Measurements from ENCODE around the gene ELN.
"Not testable (repeated sequence)": the region's sequence is repeated elsewhere in the genome, so short reads cannot be mapped to it uniquely, and the experiment has no call there.

The ELN gene

DNA sequence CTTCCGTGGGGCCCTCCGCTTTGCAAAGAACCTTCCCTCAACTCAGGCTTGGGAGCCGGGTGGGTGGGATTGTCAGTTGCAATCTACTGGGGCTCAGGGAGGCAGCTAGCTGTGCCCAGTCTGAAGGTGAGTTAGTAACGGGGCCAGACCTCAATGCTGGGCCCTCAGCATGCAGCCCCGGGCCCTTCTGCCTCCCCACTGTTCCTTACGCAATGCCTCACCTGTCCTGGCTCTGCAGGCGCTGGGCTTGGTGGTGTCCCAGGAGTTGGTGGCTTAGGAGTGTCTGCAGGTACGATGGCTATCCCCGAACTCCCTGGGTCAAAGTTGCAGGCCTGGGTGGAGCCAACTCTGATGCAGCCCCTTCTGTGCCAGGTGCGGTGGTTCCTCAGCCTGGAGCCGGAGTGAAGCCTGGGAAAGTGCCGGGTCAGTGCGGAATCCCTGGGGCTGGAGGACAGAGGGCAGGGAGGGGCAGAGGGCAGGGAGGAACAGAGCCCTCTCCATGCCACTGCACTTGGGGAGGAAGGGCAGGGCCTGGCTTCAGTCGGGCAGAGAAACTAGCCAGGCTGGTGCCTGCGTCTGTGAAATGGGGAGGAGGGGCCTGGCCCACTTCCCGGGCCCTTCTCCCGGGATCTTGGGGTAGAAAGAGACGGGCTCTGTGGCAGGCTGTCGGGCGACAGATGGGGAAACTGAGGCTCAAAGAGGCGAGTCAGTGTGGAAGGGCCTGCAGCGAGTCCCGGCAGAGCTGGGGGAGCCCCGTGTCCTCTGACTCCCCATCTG, 15.0 kb downstream of the ELN start:
- no peak for DNase-seq (ENCODE audit: low spot score)

DNA sequence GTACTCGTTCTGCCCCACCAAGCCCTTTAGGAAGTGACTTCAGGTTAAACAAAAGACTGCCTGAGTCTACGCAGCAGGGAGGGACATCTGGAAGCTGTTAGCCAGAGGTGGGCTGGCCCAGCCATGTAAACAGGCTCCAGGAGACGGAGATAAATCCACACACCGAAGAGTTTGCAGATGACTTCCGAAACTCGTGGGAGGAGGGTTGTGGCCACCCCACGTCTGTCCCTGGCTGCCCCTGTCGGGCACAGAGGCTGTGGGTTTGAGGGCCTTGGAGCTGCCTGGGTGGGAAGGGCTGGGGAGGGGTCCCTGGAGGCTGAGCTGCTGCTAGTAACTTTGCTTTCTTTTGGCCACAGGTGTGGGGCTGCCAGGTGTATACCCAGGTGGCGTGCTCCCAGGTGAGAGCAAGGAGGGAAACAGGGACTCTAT, 15.6 kb downstream of the ELN start:
- no peak for DNase-seq (ENCODE audit: low spot score)

DNA sequence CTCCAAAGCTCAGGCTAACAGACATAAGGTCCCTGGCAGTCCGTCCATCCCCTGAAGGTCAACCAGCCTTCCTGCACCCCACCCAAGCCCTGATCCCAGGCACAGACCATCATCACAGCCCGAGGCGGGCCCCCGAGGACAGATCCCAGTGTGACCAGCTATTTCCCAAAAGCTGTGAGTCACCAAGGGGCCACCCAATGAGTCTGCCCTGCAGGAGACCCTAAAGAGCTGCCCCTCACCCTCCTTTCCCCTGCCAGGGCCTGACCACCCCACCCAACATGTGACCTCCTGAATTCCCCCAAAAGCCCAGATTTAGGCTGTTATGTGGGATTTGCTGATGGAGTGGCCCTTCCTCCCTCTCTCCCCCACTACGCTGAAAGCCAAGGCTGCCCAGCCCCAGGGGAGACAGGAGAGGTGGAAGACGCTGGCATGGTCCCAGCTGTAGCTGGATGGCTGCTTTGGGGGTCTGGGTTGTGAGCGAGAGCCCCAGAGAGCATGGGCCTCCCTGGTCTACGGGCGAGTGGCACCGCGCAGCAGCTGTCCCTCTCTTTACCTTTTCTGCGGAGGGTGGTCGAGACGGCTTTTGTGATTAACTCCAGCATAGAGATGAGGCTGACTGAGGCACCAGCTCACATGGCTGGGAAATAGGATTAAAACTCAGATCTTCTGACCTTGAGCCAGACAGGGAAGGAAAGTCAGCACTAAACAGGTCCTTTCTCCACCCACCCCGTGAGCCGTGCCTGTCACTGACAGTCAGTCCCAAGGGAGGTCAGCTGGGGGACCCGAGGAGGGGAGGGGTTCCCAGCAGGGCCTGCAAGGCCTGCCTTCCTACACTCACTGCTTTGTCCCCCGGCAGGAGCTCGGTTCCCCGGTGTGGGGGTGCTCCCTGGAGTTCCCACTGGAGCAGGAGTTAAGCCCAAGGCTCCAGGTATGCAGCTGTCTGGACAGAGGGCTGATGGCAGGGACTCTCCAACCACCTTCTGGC, 16.7 kb downstream of the ELN start:
- DNase-seq (ENCODE audit: low spot score) = no peak

DNA sequence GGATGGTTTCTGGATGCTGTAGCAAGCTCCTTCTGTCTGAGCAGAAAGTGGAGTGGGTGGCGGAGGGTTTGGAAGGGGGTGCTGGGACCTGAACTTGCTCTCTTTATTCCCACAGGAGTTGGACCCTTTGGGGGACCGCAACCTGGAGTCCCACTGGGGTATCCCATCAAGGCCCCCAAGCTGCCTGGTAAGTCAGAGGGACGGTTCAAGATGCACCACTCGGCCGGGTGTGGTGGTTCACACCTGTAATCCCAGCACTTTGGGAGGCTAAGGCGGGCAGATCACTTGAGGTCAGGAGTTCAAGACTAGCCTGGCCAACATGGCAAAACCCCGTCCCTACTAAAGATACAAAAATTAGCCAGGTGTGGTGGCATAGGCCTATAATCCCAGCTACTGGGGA, 18.6 kb downstream of the ELN start:
- not testable (repeated sequence) for DNase-seq (ENCODE audit: low spot score)

DNA sequence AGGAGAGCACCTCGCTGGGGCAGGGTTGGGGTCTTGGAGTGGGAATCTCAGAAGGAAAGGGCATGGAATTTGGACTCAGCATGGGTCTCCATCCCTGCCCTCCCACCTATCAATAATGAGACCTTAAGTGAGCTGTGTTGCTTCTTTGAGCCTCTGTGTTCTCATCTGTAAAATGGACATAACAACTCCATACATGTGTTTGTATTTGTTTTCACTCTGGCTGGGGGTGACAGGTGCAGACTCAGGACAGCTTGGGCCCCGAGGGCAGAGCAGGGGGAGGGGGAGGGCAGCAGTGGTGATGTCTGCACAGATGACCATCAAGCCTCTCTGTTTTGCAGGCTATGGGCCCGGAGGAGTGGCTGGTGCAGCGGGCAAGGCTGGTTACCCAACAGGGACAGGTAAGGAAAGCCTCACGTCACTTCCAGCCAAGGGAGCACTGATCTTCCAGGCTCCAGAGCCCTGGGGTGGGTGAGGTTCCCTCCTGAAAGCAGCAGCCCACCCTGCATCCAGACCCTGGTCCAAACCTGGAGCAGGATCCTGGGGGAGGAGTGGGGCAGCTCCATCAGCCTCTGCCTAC, 19.9 kb downstream of the ELN start:
- DNase-seq (ENCODE audit: low spot score) = no peak

DNA sequence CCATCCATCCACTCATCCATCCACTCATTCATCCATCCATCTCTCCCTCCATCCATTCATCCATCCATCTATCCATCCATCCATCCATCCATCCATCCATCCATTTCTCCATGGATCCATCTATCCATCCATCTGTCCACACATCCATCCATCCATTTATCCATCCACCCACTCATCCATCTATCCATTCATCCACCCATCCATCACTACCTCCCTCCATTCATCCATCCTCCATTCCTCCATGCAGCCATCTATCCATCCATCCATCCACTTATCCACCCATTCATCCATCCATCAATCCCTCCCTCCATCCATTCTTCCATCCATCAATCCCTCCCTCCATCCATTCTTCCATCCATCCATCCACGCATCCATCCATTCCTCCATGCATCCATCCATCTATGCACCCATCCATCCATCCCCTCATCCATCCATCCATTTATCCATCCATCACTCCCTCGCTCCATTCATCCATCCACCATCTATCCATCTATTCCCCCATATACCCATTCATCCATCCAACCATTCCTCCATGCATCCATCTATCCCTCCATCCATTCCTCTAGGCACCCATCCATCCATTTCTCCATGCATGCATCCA, 21.1 kb downstream of the ELN start:
- no peak for DNase-seq (ENCODE audit: low spot score)

DNA sequence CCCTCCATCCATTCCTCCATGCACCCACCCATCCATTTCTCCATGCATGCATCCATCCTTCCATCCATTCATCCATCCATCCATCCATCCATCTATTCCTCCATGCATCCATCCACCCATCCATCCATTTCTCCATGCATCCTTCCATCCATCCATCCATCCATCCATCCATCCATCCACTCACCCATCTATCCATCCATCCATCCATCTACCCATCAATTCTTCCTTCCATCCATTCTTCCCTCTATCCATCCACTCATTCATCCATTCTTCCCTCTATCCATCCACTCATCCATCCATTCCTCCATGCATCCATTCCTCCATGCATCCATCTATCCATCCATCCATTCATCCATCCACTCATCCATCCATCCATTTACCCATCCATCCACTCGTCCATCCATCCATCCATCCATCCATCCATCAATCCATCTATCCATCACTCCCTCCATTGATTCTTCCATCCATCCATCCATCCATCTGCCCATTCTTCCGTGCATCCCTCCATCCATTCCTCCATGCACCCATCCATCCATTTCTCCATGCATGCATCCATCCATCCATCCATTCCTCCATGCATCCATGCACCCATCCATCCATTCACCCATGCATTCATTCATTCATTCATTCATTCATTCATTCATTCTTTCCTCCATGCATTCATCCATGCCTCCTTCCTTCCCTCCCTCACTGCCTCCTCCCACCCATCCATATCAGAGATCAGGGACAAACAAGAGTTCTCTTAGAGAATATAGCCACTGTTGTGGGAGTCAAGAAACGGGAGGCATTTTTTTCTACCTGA, 22.2 kb downstream of the ELN start:
- DNase-seq (ENCODE audit: low spot score) = no peak

DNA sequence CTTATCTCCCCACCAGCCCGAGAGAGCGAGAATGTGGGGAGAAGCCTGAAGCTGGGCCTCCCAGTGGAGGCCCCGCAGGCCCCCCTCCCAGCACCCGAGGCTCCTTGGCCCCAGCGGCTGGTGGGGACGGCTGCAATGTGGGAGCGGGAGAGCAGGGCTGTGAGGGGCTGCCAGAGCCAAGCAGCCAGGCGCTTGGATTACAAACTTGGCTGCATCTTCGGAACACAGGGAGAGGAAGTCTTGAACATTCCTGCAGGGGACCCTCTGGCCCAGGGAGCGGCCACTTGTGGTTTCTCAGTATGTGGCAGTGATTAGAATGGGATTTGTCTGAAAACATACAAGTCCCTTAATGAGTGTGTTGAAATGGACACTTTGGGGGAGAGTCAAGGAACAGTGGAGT, 23.2 kb downstream of the ELN start:
- no peak for DNase-seq (ENCODE audit: low spot score)

DNA sequence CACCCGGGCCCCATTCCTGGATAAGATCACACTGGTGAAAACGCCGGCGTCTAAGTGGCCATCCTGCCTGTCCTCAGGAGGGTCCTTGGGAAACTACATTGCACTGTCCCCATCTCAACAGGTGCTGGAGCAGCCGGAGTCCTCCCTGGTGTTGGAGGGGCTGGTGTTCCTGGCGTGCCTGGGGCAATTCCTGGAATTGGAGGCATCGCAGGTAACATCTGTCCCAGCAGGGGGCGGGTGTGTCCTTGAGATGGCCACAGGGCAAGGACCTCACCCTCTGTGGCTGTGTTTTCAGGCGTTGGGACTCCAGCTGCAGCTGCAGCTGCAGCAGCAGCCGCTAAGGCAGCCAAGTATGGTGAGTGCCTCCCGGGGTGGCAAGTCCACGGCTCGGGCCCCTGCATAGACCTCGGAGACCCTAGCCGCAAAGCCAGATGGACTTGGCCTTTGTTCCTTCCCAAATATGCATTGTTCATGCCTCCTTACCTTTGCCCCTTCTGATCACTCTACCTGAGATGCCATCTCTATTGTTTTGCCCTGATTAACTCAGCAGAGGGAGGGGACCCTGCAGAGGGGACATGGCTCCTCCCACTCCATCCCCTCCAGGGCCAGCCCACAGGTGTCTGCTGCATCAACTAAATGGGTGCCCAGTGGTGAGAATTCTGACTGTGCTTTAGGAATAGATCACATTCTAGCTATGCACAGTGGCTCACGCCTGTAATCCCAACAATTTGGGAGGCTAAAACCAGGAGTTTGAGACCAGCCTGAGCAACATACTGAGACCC, 23.8 kb downstream of the ELN start:
- DNase-seq (ENCODE audit: low spot score) = no peak

DNA sequence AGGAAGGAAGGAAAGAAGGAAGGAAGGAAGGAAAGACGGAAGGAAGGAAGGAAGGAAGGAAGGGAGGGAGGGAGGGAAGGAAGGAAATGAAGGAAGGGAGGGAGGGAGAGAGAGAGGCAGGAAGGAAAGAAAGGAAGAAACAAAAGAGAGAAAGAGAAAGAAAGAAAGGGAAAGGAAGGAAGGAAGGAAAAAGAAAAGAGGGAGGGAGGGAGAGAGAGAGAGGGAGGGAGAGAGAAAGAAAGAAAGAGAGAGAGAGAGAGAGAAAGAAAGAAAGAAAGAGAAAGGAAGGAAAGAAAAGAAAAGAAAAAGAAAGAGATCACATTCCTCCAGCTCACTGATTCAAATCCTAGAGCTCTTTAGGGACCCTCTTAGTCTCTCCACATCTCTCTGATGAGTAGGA, 24.7 kb downstream of the ELN start:
- no peak for DNase-seq (ENCODE audit: low spot score)

DNA sequence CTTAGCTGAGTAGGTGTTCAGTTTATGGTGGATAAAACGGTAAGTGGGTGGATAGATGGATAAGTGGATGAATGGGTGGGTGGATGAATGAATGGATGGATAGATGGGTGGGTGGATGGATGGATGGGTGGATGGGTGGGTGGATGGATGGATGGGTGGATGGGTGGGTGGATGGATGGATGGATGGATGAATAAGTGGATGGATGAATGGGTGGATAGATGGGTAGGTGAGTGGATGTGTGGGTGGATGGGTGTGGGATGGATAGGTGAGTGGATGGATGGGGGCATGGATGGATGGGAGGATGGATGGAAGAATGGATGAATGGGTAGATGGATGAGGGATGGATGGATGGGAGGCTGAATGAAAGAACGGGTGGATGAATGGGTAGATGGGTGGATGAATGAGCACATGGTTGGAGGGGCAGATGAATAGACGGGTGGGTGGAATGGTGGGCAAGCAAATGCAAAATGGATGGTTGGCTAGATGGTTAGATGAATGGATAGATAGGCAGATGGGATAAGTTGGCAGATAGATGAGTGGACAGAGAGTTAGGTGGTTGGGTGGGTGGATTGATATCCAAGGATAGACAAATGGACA, 25.7 kb downstream of the ELN start:
- DNase-seq (ENCODE audit: low spot score) = no peak

DNA sequence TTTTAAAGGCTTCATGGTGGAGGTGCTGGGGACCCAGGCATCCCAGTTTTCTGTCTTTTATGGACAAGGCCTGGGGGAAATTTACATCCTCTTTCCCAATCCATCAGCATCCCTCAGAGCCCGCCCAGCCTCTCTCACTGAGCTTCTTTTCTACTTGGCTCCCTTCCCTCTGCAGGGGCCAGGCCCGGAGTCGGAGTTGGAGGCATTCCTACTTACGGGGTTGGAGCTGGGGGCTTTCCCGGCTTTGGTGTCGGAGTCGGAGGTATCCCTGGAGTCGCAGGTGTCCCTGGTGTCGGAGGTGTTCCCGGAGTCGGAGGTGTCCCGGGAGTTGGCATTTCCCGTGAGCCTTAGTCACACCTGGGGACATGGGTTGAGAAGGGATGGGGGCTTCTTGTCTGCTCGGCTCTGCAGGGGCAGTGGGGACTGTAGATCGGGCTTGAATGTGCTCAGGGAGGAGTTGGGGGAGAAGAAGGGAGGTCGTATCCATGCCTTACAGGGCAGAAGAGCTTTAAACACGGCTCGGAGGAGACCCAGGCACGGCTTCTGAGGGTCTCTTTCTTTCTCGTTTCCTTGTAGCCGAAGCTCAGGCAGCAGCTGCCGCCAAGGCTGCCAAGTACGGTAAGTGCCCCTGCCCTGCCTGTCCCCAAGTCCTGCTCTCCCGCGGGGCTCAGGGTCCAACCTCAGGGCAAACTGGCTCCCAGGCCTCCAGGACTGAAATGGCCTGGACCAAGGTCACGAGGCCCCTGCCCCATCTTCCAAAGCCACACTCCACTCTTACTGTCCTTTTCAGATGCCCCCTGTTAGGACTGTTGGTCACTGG, 28.3 kb downstream of the ELN start:
- DNase-seq (ENCODE audit: low spot score) = no peak

DNA sequence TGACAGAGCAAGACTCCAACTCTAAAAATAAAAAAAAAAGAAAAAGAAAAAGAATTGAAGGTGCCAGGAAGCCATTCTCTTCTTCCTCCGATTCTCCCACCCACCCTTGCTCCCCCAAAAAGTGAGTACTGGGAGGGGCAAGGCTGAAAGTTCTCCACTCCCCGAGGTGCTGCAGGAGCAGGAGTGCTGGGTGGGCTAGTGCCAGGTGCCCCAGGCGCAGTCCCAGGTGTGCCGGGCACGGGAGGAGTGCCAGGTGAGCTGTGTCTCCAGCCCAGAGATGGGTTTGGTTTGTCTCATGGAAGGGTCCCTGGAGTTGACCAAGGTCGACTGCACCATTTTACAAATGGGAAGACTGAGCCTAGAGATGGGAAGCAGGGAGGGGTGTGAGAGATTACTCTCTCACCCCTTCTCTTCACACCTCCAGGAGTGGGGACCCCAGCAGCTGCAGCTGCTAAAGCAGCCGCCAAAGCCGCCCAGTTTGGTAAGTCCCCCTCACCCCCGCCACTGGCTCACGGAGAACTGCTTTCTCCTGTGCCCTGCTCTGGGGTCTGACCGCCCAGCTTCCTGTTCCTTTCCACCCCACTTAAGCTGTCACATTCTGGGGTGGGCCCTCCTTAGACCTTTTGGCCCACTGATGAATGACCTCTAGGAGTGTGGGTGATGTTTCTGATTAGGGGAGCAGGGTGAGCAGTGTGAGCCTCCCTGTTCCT, 29.4 kb downstream of the ELN start:
- DNase-seq (ENCODE audit: low spot score) = no peak

DNA sequence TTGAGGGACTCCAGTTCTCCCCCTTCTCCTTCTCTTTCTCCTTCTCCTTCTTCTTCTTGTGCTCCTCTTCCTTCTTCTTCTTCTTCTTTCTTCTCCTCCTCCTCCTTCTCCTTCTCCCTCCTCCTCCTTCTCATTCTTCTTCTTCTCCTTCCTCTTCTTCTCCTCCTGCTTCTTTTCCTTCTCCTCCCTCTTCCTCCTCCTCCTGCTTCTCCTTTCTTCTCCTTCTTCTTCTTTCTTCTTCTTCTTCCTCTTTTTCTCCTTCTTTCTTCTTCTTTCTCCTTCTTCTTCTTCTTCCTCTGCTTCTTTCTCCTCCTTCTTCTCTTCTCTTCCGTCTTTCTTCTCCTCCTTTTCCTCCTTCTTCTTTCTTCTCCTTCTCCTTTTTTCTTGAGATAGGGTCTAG, 30.0 kb downstream of the ELN start:
- DNase-seq (ENCODE audit: low spot score) = no peak

DNA sequence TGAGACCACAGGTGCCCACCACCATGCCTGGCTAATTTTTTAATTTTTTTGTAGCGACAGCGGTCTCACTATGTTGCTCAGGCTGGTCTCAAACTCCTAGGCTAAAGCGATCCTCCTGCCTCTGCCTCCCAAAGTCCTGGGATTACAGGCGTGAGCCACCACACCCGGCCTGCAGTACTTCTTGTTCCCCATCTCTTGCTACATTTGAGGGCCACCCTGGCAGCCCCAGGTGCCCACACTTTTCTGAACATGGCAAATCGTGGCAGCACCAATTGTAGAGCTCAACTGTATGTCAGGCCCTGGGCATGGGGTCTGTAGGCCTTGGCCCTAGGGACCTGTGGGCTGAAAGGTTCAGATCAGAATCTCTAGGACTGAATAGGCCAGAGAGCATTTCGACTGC, 30.5 kb downstream of the ELN start:
- DNase-seq (ENCODE audit: low spot score) = no peak

DNA sequence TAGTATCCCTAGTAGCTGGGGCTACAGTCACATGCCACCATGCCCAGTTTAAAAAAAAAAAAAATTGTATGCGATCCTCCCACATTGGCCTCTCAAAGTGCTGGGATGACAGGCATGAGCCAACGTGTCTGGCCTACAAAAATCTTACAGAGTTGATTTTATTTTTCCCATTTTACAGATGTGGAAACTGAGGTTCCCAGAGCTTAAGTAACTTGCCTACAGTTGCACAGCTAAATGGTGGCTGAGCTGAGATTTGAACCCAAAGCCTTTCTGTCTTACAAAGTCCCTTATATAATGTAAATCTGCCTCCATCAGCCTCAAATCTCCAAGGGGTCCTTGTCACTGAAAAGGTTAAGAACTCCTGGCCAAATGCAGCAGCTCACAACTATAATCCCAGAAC, 31.1 kb downstream of the ELN start:
- DNase-seq (ENCODE audit: low spot score) = no peak

DNA sequence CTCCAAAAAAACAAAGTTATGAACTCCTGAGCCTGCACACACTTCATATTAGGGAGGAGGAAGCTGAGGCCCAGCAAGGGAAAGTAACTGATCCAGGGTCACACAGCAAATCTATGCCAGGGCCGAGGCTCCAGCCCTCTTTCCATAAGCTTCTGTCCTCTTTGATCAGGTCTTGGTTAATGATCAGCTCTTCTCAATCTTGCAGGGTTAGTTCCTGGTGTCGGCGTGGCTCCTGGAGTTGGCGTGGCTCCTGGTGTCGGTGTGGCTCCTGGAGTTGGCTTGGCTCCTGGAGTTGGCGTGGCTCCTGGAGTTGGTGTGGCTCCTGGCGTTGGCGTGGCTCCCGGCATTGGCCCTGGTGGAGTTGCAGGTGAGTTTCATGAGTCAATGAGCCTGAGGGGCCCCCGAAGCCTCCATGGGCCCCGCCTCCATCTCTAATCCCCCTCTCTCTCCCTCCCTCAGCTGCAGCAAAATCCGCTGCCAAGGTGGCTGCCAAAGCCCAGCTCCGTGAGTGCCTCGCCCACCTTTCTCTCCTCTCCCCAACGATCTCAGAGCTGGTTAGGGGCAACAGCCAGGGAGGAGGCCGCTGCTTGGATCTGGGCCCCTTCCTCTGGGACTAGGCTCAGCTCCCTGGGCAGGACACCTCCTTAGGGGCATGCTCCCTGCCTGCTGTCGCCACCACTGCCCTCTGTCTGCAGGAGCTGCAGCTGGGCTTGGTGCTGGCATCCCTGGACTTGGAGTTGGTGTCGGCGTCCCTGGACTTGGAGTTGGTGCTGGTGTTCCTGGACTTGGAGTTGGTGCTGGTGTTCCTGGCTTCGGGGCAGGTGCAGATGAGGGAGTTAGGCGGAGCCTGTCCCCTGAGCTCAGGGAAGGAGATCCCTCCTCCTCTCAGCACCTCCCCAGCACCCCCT, 32.0 kb downstream of the ELN start:
- no peak for DNase-seq (ENCODE audit: low spot score)
